Mesenchymal stem cell (in vitro differentiated cells and primary cell): ENCODE measurements around the gene BRWD1.
A peak's percentile ranks its signal among the peaks of the same experiment; 100 is the strongest.

Experiments
- DNase-seq: peaks from one replicate; pipeline ENCODE4 v3.0.0-alpha.2; 2013
- H2AFZ ChIP-seq: one replicate; pipeline ENCODE4 v1.6.1; 2013; ENCODE audit warnings: low read depth, mild to moderate bottlenecking, control low read depth, inconsistent platforms, low read length, moderate library complexity
- H2AK5ac ChIP-seq: 2 replicates; pipeline ENCODE4 v1.6.1; 2013; ENCODE audit warnings: low read length, moderate library complexity, mild to moderate bottlenecking, inconsistent platforms; ENCODE audit not compliant: severe bottlenecking
- H2BK120ac ChIP-seq: one replicate; pipeline ENCODE4 v1.6.1; 2013; ENCODE audit warnings: low read depth, mild to moderate bottlenecking, inconsistent platforms, low read length, moderate library complexity
- H2BK12ac ChIP-seq, 2 experiments: one replicate each; pipeline ENCODE4 v1.6.1; 2013; ENCODE audit warnings: inconsistent platforms in 2 of 2, low read length in 2 of 2, mild to moderate bottlenecking in 2 of 2, moderate library complexity in 2 of 2, control low read depth in 1 of 2
- H2BK15ac ChIP-seq: one replicate; pipeline ENCODE4 v1.6.1; 2013; ENCODE audit warnings: mild to moderate bottlenecking, low read depth, inconsistent platforms; ENCODE audit not compliant: poor library complexity, severe bottlenecking
- H2BK5ac ChIP-seq: 2 replicates; pipeline ENCODE4 v1.6.1; 2013; ENCODE audit warnings: low read depth, mild to moderate bottlenecking, low read length, control low read depth, inconsistent platforms; ENCODE audit not compliant: poor library complexity, severe bottlenecking
- H3K14ac ChIP-seq, 2 experiments: one replicate each; pipeline ENCODE4 v1.6.1; 2013; ENCODE audit warnings: inconsistent platforms in 2 of 2, low read length in 2 of 2, control low read depth in 1 of 2, mild to moderate bottlenecking in 1 of 2, moderate library complexity in 1 of 2
- H3K18ac ChIP-seq, 2 experiments: one replicate each; pipeline ENCODE4 v1.6.1; 2013; ENCODE audit warnings: inconsistent platforms in 2 of 2, low read length in 2 of 2, control low read depth in 1 of 2, low read depth in 1 of 2, mild to moderate bottlenecking in 1 of 2
- H3K23ac ChIP-seq, 2 experiments: one replicate each; pipeline ENCODE4 v1.6.1; 2013; ENCODE audit warnings: inconsistent platforms in 2 of 2, low read length in 2 of 2, mild to moderate bottlenecking in 2 of 2, moderate library complexity in 2 of 2, control low read depth in 1 of 2
- H3K27ac ChIP-seq: 2 replicates; pipeline ENCODE4 v1.5.1; 2013; ENCODE audit warnings: mild to moderate bottlenecking, moderate library complexity, low read length, control low read depth, inconsistent platforms; ENCODE audit not compliant: poor library complexity, severe bottlenecking
- H3K27me3 ChIP-seq, 2 experiments: 2 replicates each; pipeline versions ENCODE4 v1.6.1 to v1.7.0; 2013; ENCODE audit warnings: low read length in 2 of 2, mild to moderate bottlenecking in 2 of 2, moderate library complexity in 2 of 2, control low read depth in 1 of 2, inconsistent platforms in 1 of 2; ENCODE audit not compliant: control insufficient read depth in 1 of 2, insufficient read depth in 1 of 2
- H3K36me3 ChIP-seq, 2 experiments: 2 replicates each; pipeline versions ENCODE4 v1.6.1 to v1.7.0; 2013; ENCODE audit warnings: low read length in 2 of 2, control low read depth in 1 of 2, inconsistent platforms in 1 of 2, low read depth in 1 of 2, mild to moderate bottlenecking in 1 of 2; ENCODE audit not compliant: insufficient read depth in 2 of 2, control insufficient read depth in 1 of 2
- H3K4ac ChIP-seq, 2 experiments: one replicate each; pipeline ENCODE4 v1.6.1; 2013; ENCODE audit warnings: inconsistent platforms in 2 of 2, low read length in 2 of 2, mild to moderate bottlenecking in 2 of 2, moderate library complexity in 2 of 2, control low read depth in 1 of 2, low read depth in 1 of 2
- H3K4me1 ChIP-seq: 2 replicates; pipeline ENCODE4 v1.6.1; 2013; ENCODE audit warnings: low read depth, low read length, control low read depth; ENCODE audit not compliant: control insufficient read depth, insufficient read depth
- H3K4me2 ChIP-seq: 2 replicates; pipeline ENCODE4 v1.6.1; 2013; ENCODE audit warnings: low read length, mild to moderate bottlenecking, inconsistent platforms; ENCODE audit not compliant: poor library complexity, severe bottlenecking
- H3K4me3 ChIP-seq, 2 experiments: 2 replicates each; pipeline versions ENCODE4 v1.5.1 to v1.7.0; 2013; ENCODE audit warnings: low read length in 2 of 2, mild to moderate bottlenecking in 2 of 2, control low read depth in 1 of 2, low read depth in 1 of 2; ENCODE audit not compliant: insufficient read depth in 1 of 2
- H3K79me1 ChIP-seq: replicated peaks from 2 replicates; pipeline ENCODE4 v1.6.1; 2013; ENCODE audit warnings: mild to moderate bottlenecking, control low read depth, low read length, inconsistent platforms; ENCODE audit not compliant: poor library complexity, severe bottlenecking
- H3K9ac ChIP-seq: 2 replicates; pipeline ENCODE4 v1.7.0; 2013; ENCODE audit warnings: mild to moderate bottlenecking, low read length, moderate library complexity
- H3K9me3 ChIP-seq: 2 replicates; pipeline ENCODE4 v1.7.0; 2013; ENCODE audit warnings: mild to moderate bottlenecking, low read length; ENCODE audit not compliant: control insufficient read depth
- H4K8ac ChIP-seq: one replicate; pipeline ENCODE4 v1.6.1; 2013; ENCODE audit warnings: inconsistent platforms, mild to moderate bottlenecking, low read length, moderate library complexity
- H4K91ac ChIP-seq: one replicate; pipeline ENCODE4 v1.6.1; 2013; ENCODE audit warnings: mild to moderate bottlenecking, low read length, inconsistent platforms
- WGBS: methylation state at CpG from one replicate; pipeline ENCODE4 v1.1.7; 2013; ENCODE audit warnings: mixed read lengths; 5-methylcytosine and 5-hydroxymethylcytosine counted together

Gene BRWD1

GRCh38 chr21:39178421-39178820 is 135.0 kb downstream of the BRWD1 start:
- Histone ChIP-seq H3K4me3 (no peak overlapping the region), H3K27me3 (no peaks in the 10 kb centered on the region), H2BK120ac (no peak overlapping the region), H4K8ac (no peak overlapping the region), H3K18ac (no peak overlapping the region), H3K4me1 (peaks cover 11% of the 10 kb centered on the region), H4K91ac (no peak overlapping the region), H2AK5ac (no peak overlapping the region), H3K36me3 (peaks cover 16 to 54% of the 10 kb centered on the region in 2 experiments), H2BK12ac (no peak overlapping the region), H3K79me1 (peaks cover 21% of the 10 kb centered on the region), H3K23ac (no peak overlapping the region), H3K27ac (no peak overlapping the region), H2BK5ac (no peak overlapping the region), H3K14ac (no peak overlapping the region), H3K4me2 (no peak overlapping the region), H3K4ac (no peak overlapping the region), H3K9ac (no peak overlapping the region), H3K9me3 (no peaks in the 10 kb centered on the region), H2BK15ac (no peak overlapping the region), H2AFZ (no peak overlapping the region)
- no peak for DNase-seq
- WGBS: 95% methylated on average over 4 of the region's 7 CpGs

- Histone ChIP-seq H2BK12ac (no peak overlapping the region), H3K14ac (no peak overlapping the region), H3K27ac (peak overlapping the region; percentile 25), H3K23ac (no peak overlapping the region), H2BK120ac (no peak overlapping the region), H3K4me3 (no peak overlapping the region), H2AK5ac (no peak overlapping the region), H3K4me1 (peaks cover 10% of the 10 kb centered on the region), H2BK5ac (no peak overlapping the region), H3K4me2 (no peak overlapping the region), H4K91ac (no peak overlapping the region), H2BK15ac (no peak overlapping the region), H3K4ac (no peak overlapping the region), H3K27me3 (no peaks in the 10 kb centered on the region), H3K18ac (no peak overlapping the region), H2AFZ (no peak overlapping the region), H4K8ac (no peak overlapping the region), H3K79me1 (peaks cover 28% of the 10 kb centered on the region), H3K9me3 (no peaks in the 10 kb centered on the region), H3K9ac (peak overlapping the region; percentile 44), H3K36me3 (peaks cover 25 to 74% of the 10 kb centered on the region in 2 experiments)
- DNase-seq: peak; percentile 63
- WGBS: 33% methylated on average over 2 of the region's 3 CpGs
Measured at GRCh38 chr21:39176271-39176709, 137.1 kb downstream of the BRWD1 start.

- 83% methylated on average over 10 of the region's 10 CpGs for WGBS
- Histone ChIP-seq H3K79me1 (peaks cover 29% of the 10 kb centered on the region), H3K18ac (peak overlapping the region in 1 of 2 experiments; percentile 28), H2AK5ac (peak overlapping the region; percentile 61), H2BK12ac (peak overlapping the region in 1 of 2 experiments; percentile 63), H2BK15ac (no peak overlapping the region), H3K23ac (peak overlapping the region in 1 of 2 experiments; percentile 59), H3K4me2 (no peak overlapping the region), H3K9me3 (no peaks in the 10 kb centered on the region), H4K91ac (no peak overlapping the region), H3K36me3 (peaks cover 29 to 81% of the 10 kb centered on the region in 2 experiments), H2BK5ac (no peak overlapping the region), H3K27me3 (no peaks in the 10 kb centered on the region), H3K14ac (peak overlapping the region in 1 of 2 experiments; percentile 7), H3K4me1 (peaks cover 6% of the 10 kb centered on the region), H3K4ac (no peak overlapping the region), H2BK120ac (no peak overlapping the region), H3K27ac (peak overlapping the region; percentile 54), H3K9ac (peak overlapping the region; percentile 44), H4K8ac (peak overlapping the region; percentile 78), H3K4me3 (no peak overlapping the region), H2AFZ (no peak overlapping the region)
- DNase-seq: no peak
Measured at GRCh38 chr21:39175665-39176064, 137.8 kb downstream of the BRWD1 start.

DNA sequence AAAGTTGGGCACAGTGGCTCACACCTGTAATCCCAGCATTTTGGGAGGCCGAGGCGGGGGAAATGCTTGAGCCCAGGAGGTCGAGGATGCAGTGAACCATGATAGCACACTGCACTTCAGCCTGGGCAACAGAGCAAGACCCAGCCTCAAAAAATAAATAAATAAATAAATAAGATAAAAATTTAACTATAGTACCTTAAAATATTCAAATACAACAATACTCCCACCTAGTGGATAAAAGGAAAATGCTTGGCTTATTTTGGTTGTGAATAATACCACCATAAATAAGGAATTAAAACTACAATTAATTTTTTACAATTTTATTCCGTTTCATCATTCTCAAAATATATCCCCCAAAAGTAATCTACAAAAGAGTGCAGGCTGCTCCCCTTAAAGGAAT is 138.3 kb downstream of the BRWD1 start:
- Histone ChIP-seq H4K91ac (no peak overlapping the region), H2AFZ (no peak overlapping the region)
- 97% methylated on average over 3 of the region's 4 CpGs for WGBS

More for the DNA sequence above, 138.3 kb downstream of the BRWD1 start:
- Histone ChIP-seq H3K27ac (no peak overlapping the region), H3K23ac (no peak overlapping the region), H2BK15ac (no peak overlapping the region), H2AK5ac (no peak overlapping the region), H2BK12ac (no peak overlapping the region), H3K9me3 (no peaks in the 10 kb centered on the region), H3K27me3 (no peaks in the 10 kb centered on the region), H3K14ac (no peak overlapping the region), H3K9ac (peak overlapping the region; percentile 44), H3K4ac (no peak overlapping the region), H3K36me3 (peaks cover 29 to 82% of the 10 kb centered on the region in 2 experiments), H3K18ac (no peak overlapping the region), H2BK120ac (no peak overlapping the region), H4K8ac (no peak overlapping the region), H3K4me1 (peaks cover 6% of the 10 kb centered on the region), H3K79me1 (peaks cover 29% of the 10 kb centered on the region), H3K4me3 (no peak overlapping the region), H3K4me2 (no peak overlapping the region), H2BK5ac (no peak overlapping the region)
- peak; percentile 56 for DNase-seq
